Suppressor macrophage treated with lipopolysaccharide for 1 hour (primary cell): ENCODE data around the gene ZFAND6.

Experiments used
- DNase-seq, 3 donors: peaks; one replicate each; pipeline ENCODE4 v3.0.0-alpha.2; 2020 to 2022

The ZFAND6 gene

GRCh38 chr15:80151576-80151975 lies 92.1 kb downstream of the ZFAND6 start:
- DNase-seq, result no peak

GRCh38 chr15:80152180-80152895 lies 92.9 kb downstream of the ZFAND6 start:
- DNase-seq, result peak; percentile 82 to 97 (median 90)

GRCh38 chr15:80152896-80153876 lies 93.7 kb downstream of the ZFAND6 start, which contains the start of gene FAH:
TSS of gene FAH (plus strand) at chr15:80152999. CDS start at chr15:80153055, 56 bp downstream.
- DNase-seq, result peak; percentile 33 to 55 (median 40)

GRCh38 chr15:80153900-80154299 lies 94.4 kb downstream of the ZFAND6 start:
- DNase-seq, result no peak

DNA sequence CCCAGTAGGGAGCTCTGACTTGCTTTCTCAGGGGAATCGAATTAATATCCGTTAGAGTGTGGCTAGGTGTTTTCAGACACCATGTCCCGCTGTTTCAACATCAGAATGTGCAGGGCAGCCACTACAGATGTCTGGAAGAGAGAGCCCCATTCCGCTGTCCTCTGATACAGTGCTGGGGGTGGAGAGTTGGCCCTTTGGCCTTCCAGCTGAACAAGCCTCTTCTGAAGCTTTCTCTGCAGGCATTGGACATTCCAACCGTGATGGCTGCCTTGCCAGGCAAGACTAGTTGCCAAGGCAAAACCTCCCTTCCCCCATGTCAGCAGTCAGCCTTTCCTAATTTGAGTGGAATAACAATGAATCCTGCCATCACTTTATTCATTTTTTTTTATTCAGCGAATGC lies 94.9 kb downstream of the ZFAND6 start:
- DNase-seq, result no peak

- peak in 1 of 3 donors; percentile 16 for DNase-seq
Measured at GRCh38 chr15:80155001-80155377, 95.5 kb downstream of the ZFAND6 start.

- DNase-seq, result peak; percentile 50 to 63 (median 56)
Measured at GRCh38 chr15:80155378-80156175, 96.1 kb downstream of the ZFAND6 start.

- DNase-seq, result no peak
Measured at GRCh38 chr15:80156176-80156720, 96.8 kb downstream of the ZFAND6 start.

GRCh38 chr15:80157215-80157614 lies 97.7 kb downstream of the ZFAND6 start:
- no peak for DNase-seq

DNA sequence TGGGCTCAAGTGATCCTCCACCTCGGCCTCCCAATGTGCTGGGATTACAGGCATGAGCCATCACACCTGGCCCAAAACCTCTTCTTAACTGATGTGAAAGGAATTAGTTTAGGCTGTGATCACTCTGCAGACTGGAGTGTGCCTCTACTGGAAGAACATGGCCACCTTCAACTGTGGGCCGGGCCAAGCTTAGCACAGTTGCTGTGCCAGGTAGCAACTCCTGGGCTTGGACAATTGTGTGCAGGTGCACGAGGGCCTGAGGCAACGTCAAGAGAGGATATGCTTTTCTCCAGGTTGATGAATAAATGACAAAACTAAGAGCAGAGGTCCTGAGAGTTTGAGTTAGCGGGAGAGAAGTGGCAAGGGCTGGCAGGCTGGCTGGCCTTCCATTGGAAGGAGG lies 99.8 kb downstream of the ZFAND6 start:
- no peak for DNase-seq

DNA sequence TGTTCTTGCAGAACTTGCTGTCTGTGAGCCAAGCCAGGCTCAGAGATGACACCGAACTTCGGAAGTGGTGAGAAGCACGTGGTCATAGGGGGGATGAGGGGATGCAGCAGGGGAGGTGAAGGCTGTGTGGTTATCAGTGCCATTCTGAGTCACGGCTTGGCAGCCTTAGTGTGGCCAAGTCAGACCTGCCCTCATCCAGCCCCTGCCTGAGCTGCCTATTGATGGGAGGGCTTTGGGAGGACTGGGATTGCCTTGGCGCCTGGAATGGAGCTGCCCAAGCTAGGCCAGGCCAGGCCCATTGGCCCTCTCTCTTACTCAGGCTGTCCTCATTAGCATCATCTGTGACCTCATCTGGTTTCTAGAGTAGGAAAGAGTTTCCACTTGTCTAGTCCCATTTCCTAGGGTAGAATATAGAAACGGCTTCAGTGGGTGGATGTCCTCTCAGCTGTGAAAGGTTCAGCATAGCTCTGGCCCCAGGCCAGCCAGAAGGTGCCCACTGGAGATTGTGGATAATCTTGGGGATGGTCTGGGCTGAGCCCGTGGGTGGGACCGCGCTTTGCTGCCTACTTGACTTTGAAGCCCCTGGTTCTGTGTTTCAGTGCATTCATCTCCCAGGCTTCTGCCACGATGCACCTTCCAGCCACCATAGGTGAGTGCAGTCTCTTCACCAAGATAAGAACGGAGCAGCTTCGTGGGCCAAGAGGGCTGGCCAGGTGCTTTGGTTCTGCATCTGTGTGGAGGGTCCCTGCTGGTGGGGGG lies 100.5 kb downstream of the ZFAND6 start:
- DNase-seq, result peak in 2 of 3 donors; percentile 15 to 37

DNA sequence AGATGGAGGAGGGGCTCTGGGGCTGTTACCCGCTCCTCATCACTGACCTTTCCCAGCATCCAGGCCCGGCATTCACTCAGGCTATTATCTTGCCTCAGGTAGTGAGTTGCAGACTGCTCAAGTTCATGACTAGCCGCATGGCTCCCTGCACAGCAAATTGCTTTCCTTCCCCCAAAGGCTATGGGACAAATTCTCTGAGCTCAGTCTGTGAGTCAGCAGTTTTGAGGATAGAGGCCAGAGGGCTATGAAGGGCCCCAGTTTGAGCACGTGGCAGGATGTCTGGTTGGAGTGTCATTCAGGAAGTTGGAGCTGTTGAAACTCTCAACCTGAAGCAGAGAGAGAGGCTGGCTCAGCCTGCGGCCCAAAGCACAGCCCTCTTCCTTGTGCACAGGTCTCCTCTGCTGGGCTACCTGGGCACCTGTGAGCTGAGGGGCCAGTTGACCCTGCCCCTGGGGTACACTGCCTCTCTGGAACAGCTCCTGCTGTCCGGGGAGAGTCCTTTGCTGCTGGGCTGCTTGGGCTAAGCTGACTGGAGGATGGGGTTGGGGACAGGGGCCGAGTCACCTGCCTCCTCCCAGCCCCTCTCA lies 101.2 kb downstream of the ZFAND6 start:
- DNase-seq, result peak; percentile 89 to 93 (median 93)

DNA sequence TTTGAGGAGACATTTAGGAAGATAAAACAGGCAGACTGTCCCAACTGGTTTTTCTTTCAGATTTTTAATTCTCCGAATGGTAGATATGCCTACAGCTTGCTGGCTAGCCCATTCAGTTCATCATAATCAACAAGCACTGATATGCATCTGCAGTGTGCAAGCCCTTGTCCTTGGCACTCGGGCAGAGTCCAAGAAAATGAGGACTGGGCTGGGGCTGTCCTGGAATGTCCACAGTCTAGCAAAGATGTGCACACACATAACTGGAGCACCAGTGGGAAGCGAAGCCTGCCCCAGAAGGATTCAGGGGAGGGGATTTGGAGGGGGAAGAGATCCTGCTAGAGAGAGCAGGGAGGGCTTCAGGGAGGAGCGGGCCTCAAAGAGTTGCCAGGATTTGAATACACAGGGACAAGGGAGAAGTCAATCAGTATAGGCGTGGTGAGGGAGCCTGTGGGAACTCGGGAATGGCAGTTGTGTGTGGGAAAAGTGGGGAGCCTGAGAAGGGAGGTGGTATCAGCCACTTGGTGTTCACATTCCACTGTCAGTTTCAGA lies 102.1 kb downstream of the ZFAND6 start:
- DNase-seq, result peak in 1 of 3 donors; percentile 17

- no peak for DNase-seq
Measured at GRCh38 chr15:80162059-80162554, 102.6 kb downstream of the ZFAND6 start.

DNA sequence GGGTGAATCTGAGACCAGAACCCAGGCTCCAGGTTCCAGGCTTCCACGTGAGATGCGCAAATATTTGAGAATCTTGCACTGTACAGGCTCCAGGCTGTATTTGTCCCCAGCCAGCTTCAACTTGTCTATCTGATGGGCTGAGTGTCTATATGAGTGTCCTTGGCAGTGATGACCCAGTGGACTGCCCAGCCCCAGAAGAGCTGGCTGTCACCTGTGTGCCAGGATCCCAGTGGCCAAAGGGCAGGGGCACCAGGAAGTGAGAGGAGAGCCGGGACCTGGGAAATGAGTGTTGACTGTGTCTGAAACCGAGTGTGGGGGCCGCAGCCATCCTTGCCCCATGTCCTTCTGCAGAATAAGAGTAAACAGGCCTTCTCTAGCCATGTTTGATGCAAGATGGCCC lies 103.7 kb downstream of the ZFAND6 start:
- DNase-seq, result no peak

DNA sequence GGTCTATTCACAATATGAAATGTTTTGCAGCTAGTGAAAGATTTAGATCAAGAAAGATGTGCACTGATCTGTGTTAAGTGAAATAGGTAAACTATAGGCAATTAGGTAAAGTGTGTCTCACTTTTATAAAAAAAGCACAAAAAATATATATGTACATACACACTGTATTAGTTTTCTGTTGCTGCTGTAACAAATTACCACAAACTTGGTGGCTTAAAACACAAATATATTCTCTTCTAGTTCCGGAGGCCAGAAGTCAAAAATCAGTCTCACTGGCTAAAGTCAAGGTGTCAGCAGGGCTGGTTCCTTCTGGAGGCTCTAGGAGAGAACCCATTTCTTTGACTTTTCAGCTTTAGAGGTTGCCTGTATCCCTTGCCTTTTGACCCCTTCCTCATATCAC lies 104.4 kb downstream of the ZFAND6 start:
- DNase-seq, result no peak

DNA sequence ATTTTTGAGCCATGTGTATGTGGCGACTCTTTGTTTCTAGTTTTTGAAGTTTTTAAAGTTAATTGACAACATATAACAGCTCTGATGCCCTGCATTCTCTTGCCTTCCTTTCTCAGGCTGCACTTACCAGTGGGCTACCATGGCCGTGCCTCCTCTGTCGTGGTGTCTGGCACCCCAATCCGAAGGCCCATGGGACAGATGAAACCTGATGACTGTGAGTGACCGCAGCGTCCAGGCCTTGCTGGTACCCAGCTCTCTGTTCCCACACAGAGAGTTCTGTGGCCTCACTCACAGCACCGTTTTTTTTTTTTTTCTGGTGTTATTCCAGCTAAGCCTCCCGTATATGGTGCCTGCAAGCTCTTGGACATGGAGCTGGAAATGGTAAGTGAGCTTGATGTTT lies 108.5 kb downstream of the ZFAND6 start:
- no peak for DNase-seq

DNA sequence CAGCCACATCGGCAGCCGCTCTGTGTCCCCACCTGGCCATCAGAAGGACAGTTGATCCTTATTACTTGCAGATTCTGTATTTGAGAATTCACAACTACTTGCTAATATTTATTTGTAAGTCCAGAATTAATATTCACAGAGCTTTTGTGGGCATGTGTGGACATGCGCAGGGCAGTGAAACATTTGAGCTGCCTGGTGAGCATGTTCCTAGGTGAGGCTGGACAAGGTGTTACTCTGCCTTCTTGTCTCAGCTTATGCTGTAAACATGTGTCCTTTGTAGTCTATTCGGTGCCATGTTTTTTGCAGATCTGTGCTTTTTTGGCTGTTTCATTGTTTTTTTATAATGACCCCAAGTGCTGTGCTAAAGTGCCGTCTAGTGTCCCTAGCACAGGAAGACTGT lies 108.9 kb downstream of the ZFAND6 start:
- DNase-seq, result no peak

DNA sequence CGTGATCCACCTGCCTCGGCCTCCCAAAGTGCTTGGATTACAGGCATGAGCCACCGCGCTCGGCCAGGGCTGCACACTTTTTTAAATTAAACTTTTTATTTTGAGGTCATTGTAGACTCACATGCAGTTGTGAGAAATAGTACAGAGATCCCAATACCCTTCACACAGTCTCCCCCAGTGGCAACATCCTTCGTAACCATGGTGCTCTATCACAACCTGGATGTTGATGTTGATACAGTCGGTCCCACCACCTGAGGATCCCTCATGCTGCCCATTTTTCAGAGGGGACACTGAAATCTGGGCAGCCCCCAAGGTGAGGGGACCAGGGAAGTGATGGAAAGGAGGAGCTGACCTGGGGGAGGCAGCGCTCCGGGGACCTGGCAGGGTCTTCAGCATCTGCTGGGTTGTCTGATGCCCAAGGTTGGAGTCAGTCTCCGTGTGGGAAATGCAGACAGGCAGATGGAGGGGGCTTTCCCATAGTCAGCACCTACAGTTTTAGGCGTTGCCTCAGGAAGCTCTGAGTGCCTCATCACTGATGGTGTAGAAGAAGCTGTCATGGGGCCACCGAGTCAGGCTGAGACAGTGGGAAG lies 110.4 kb downstream of the ZFAND6 start:
- no peak for DNase-seq

DNA sequence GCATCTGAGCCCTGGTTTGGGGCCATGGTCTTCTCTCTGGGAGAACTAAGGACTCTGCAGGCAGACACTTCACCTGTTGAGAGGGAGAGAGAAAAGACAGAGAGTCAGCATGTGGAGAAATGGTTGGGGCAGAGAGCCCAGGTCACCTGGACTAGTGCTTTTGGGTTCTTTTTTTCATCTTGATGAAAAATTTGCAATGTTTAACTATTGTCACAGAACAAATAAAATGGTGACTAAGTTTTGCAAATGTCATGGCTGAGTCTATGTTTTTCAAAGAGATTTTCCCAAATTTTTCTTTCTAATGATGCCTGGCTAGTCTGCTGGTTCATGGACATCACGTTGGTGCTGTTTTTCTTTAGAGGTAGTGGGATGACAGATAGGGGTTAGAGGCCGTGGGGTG lies 111.1 kb downstream of the ZFAND6 start:
- no peak for DNase-seq

- DNase-seq, result no peak
Measured at GRCh38 chr15:80171787-80172186, 112.3 kb downstream of the ZFAND6 start.
